Esophagus muscularis mucosa (tissue), 3 donors: Measurements from ENCODE around the gene EDA.

ENCODE experiments used
- POLR2A ChIP-seq: fragments of 450-650 bp; IDR thresholded peaks from one replicate; pipeline ENCODE4 v1.6.1; 2017; ENCODE audit warnings: antibody characterized with exemption, moderate library complexity, mild to moderate bottlenecking, low read depth
- POLR2AphosphoS5 ChIP-seq, 2 donors: sonication (generic); formaldehyde crosslinking; IDR thresholded peaks; one replicate each; pipeline ENCODE4 v1.6.1; 2017; ENCODE audit warnings: antibody characterized with exemption in 2 of 2
- TF ChIP-seq, protein P1 (sequence below), 3 experiments: fragments of 200-600 bp in 2 of 3; fragments of 450-650 bp in 1 of 3; sonication (generic) in 2 of 3; IDR thresholded peaks; one replicate each; pipeline ENCODE4 v1.5.1; 2017 to 2019; ENCODE audit warnings: antibody characterized with exemption in 3 of 3, mild to moderate bottlenecking in 2 of 3, moderate library complexity in 1 of 3

DNA sequence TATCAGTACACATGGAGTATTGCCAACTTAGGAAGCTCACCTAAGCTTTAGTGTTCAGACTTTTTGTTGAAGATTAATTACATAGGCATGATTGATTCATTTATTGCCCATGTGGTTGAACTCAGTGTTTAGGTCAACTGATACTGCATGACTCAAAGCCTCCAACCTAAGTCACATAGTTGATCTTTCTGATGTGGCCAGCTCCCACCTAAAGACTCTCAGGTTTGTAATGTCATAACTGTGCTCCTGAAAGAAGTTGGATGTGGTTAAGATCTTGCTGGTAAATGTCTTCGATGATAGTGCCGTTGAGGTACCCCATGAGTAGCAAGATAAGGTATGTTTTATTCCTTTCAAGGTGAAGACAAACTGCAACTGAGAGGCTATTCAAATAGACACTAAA lies 192.5 kb downstream of the EDA start:
- TF ChIP-seq, protein P1, sequence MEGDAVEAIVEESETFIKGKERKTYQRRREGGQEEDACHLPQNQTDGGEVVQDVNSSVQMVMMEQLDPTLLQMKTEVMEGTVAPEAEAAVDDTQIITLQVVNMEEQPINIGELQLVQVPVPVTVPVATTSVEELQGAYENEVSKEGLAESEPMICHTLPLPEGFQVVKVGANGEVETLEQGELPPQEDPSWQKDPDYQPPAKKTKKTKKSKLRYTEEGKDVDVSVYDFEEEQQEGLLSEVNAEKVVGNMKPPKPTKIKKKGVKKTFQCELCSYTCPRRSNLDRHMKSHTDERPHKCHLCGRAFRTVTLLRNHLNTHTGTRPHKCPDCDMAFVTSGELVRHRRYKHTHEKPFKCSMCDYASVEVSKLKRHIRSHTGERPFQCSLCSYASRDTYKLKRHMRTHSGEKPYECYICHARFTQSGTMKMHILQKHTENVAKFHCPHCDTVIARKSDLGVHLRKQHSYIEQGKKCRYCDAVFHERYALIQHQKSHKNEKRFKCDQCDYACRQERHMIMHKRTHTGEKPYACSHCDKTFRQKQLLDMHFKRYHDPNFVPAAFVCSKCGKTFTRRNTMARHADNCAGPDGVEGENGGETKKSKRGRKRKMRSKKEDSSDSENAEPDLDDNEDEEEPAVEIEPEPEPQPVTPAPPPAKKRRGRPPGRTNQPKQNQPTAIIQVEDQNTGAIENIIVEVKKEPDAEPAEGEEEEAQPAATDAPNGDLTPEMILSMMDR (IDR thresholded peaks at IDR 0.05): no peak
- TF ChIP-seq POLR2A (no peak), POLR2AphosphoS5 (IDR thresholded peaks at IDR 0.05) (no peak)
